Osteocyte (in vitro differentiated cells): ENCODE results near the gene CORO2B. TPM values are rescaled to one million over a fixed set of nuclear protein-coding genes. Genes with fewer than 3 reads are reported as not detected.

Experiments used
- DNase-seq: peaks from one replicate; pipeline ENCODE4 v3.0.0; 2021; ENCODE audit warnings: mixed read lengths; ENCODE audit not compliant: unreplicated experiment; ENCODE audit errors: extremely low spot score
- H3K27ac Mint-ChIP-seq: one replicate; pipeline ENCODE4 v1.8.0; 2021; ENCODE audit warnings: mild to moderate bottlenecking, mixed read lengths; ENCODE audit not compliant: unreplicated experiment
- H3K27me3 Mint-ChIP-seq: one replicate; pipeline ENCODE4 v1.8.0; 2021; ENCODE audit warnings: mixed read lengths; ENCODE audit not compliant: unreplicated experiment
- H3K36me3 Mint-ChIP-seq: one replicate; pipeline ENCODE4 v1.8.0; 2021; ENCODE audit warnings: mixed read lengths; ENCODE audit not compliant: unreplicated experiment
- H3K4me1 Mint-ChIP-seq: one replicate; pipeline ENCODE4 v1.8.0; 2021; ENCODE audit warnings: mixed read lengths; ENCODE audit not compliant: unreplicated experiment
- H3K4me3 Mint-ChIP-seq: one replicate; pipeline ENCODE4 v1.8.0; 2021; ENCODE audit warnings: mild to moderate bottlenecking, moderate library complexity, mixed read lengths; ENCODE audit not compliant: unreplicated experiment
- H3K9me3 Mint-ChIP-seq: one replicate; pipeline ENCODE4 v1.8.0; 2021; ENCODE audit warnings: mixed read lengths; ENCODE audit not compliant: unreplicated experiment
- CTCF ChIP-seq: fragments of 200-600 bp; sonication (generic); IDR thresholded peaks from 2 replicates; pipeline ENCODE4 v1.5.0; 2021; ENCODE audit warnings: antibody characterized with exemption, mild to moderate bottlenecking, moderate library complexity
- total RNA-seq: library from RNA; stranded (reverse); gene quantifications from 2 replicates; pipeline ENCODE4 v1.2.1, GENCODE V29; 2021

CORO2B gene
- total RNA-seq, 1 donor from 2014 or later: 22.6 TPM

- no peak overlapping the region for H3K4me3 Mint-ChIP-seq
Observed at GRCh38 chr15:68639926-68640600, 61.3 kb downstream of the CORO2B start.

GRCh38 chr15:68640791-68641331, 62.1 kb downstream of the CORO2B start:
- no peak overlapping the region for H3K27ac Mint-ChIP-seq
- no peak for DNase-seq
- H3K27me3 Mint-ChIP-seq: no peaks in the 10 kb centered on the region
- peaks cover 4% of the 10 kb centered on the region for H3K36me3 Mint-ChIP-seq
- no peaks in the 10 kb centered on the region for H3K9me3 Mint-ChIP-seq
- H3K4me3 Mint-ChIP-seq: no peak overlapping the region
- no peak for TF ChIP-seq CTCF
- peaks cover 43% of the 10 kb centered on the region for H3K4me1 Mint-ChIP-seq

More at GRCh38 chr15:68639926-68640600, 61.3 kb downstream of the CORO2B start:
- no peak overlapping the region for H3K27ac Mint-ChIP-seq
- DNase-seq: no peak
- no peaks in the 10 kb centered on the region for H3K27me3 Mint-ChIP-seq
- H3K9me3 Mint-ChIP-seq: no peaks in the 10 kb centered on the region
- H3K4me1 Mint-ChIP-seq: peaks cover 43% of the 10 kb centered on the region
- no peak for TF ChIP-seq CTCF
- peaks cover 2% of the 10 kb centered on the region for H3K36me3 Mint-ChIP-seq

GRCh38 chr15:68641376-68641775, 62.6 kb downstream of the CORO2B start:
- H3K4me1 Mint-ChIP-seq: peaks cover 45% of the 10 kb centered on the region
- TF ChIP-seq CTCF: no peak
- H3K4me3 Mint-ChIP-seq: no peak overlapping the region
- no peaks in the 10 kb centered on the region for H3K9me3 Mint-ChIP-seq
- no peak for DNase-seq
- H3K27me3 Mint-ChIP-seq: no peaks in the 10 kb centered on the region
- H3K36me3 Mint-ChIP-seq: peaks cover 4% of the 10 kb centered on the region
- H3K27ac Mint-ChIP-seq: no peak overlapping the region

GRCh38 chr15:68642491-68642845, 63.7 kb downstream of the CORO2B start:
- no peaks in the 10 kb centered on the region for H3K27me3 Mint-ChIP-seq
- peaks cover 7% of the 10 kb centered on the region for H3K36me3 Mint-ChIP-seq
- no peak overlapping the region for H3K27ac Mint-ChIP-seq
- H3K4me1 Mint-ChIP-seq: peaks cover 43% of the 10 kb centered on the region
- no peaks in the 10 kb centered on the region for H3K9me3 Mint-ChIP-seq
- no peak for TF ChIP-seq CTCF
- no peak overlapping the region for H3K4me3 Mint-ChIP-seq
- no peak for DNase-seq

- Mint-ChIP-seq H3K27me3 (no peaks in the 10 kb centered on the region), H3K4me3 (no peak overlapping the region), H3K4me1 (peaks cover 38% of the 10 kb centered on the region), H3K27ac (peak overlapping the region; percentile 20), H3K9me3 (no peaks in the 10 kb centered on the region), H3K36me3 (peaks cover 7% of the 10 kb centered on the region)
- DNase-seq: no peak
- no peak for TF ChIP-seq CTCF
Observed at GRCh38 chr15:68643216-68643830, 64.5 kb downstream of the CORO2B start.
